ENCODE results near the gene BIN2. TPM values are rescaled to one million over a fixed set of nuclear protein-coding genes. Genes with fewer than 3 reads are reported as not detected.
A peak's percentile ranks its signal among the peaks of the same experiment; 100 is the strongest.

The BIN2 gene
- total RNA-seq, 2 experiments from 2014 or later: 0.88 to 14.7 TPM

- H3K9me2 ChIP-seq (ENCODE audit: insufficient read depth, low read length): no peaks in the 10 kb centered on the region
- no peaks in the 10 kb centered on the region for H3K9me3 ChIP-seq (ENCODE audit: low read length)
- CTCF ChIA-PET (ENCODE audit: unreplicated experiment): interaction anchor here (0.5 kb wide), 1 partner anchor 89 kb away, joined by 3 read pairs; no protein-coding TSS in a partner anchor
- no peak overlapping the region for H3K27ac ChIP-seq (ENCODE audit: low read depth, low read length, poor library complexity, severe bottlenecking)
- no peak overlapping the region for H3K4me3 ChIP-seq (ENCODE audit: low read depth, low read length, poor library complexity, severe bottlenecking)
- no peaks in the 10 kb centered on the region for H4K20me1 ChIP-seq (ENCODE audit: insufficient read depth, low read length)
- POLR2A ChIA-PET: interaction anchor here (0.6 to 1.0 kb wide), 2 partner anchors 12 to 112 kb away, joined by 3 to 5 read pairs; no protein-coding TSS in a partner anchor
- BruUV-seq (replicated peaks): no TSS peak
- H2AFZ ChIP-seq (ENCODE audit: low read length): no peak overlapping the region
- no peaks in the 10 kb centered on the region for H3K36me3 ChIP-seq (ENCODE audit: insufficient read depth, low read length)
- H3K79me2 ChIP-seq (ENCODE audit: insufficient read depth, low read depth, low read length): no peaks in the 10 kb centered on the region
- no peak for TF ChIP-seq CTCF (conservative IDR thresholded peaks at IDR 0.05; ENCODE audit: low read length)
- TF ChIP-seq EZH2phosphoT487 (IDR thresholded peaks at IDR 0.05; ENCODE audit: borderline replicate concordance, low read depth, low read length): no peak
- intact Hi-C loops (cut with micrococcal nuclease; ENCODE audit: unreplicated experiment): no loop called here
- peak; percentile 18 for DNase-seq (ENCODE audit: low spot score)
- peaks cover 13% of the 10 kb centered on the region for H3K4me1 ChIP-seq (ENCODE audit: insufficient read depth, low read length, poor library complexity, severe bottlenecking)
- H3K4me2 ChIP-seq (ENCODE audit: low read length): peak overlapping the region; percentile 52
Observed at GRCh38 chr12:51357374-51358047, 33.5 kb upstream of the BIN2 start.

DNA sequence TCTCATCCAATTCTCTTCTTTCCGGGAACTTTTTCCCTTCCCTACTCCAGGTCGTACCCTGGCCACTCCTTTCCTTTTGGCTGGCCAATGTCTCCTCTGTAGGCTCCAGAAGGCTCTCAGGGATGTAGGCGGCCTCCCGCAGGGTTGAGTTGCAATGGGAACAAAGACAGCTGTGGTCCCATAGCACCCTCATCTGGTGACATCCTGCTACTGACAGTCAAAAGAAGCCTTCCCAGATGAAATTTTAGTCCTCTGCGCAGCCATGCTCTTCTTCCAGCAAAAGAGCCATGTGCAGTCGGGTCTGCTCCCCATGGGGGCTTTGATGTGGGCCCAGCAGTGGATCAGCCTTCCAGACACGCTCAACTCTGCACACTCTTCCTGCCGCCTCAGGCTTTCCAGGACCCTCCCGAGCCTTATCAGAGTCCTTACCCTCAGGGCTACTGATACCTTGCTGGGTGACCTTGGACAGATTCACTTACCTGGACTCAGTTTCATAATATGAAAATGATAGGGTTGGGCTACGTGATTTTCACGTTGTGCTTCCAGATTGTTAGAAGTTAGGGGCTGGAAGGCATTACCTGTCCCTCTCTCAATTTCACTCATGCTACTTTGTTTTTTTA lies 28.0 kb upstream of the BIN2 start:
- intact Hi-C loops (cut with micrococcal nuclease; ENCODE audit: unreplicated experiment): no loop called here
- peaks cover 2% of the 10 kb centered on the region for H3K4me1 ChIP-seq (ENCODE audit: insufficient read depth, low read length, poor library complexity, severe bottlenecking)
- ChIA-PET CTCF (ENCODE audit: unreplicated experiment) (interaction anchor here (1.1 kb wide), 1 partner anchor 15 kb away, joined by 4 read pairs; no protein-coding TSS in a partner anchor), POLR2A (no interaction called here)
- no peak overlapping the region for H3K4me2 ChIP-seq (ENCODE audit: low read length)
- H3K27ac ChIP-seq (ENCODE audit: low read depth, low read length, poor library complexity, severe bottlenecking): no peak overlapping the region
- no peaks in the 10 kb centered on the region for H3K9me3 ChIP-seq (ENCODE audit: low read length)
- DNase-seq (ENCODE audit: low spot score): peak; percentile 48
- H3K9me2 ChIP-seq (ENCODE audit: insufficient read depth, low read length): no peaks in the 10 kb centered on the region
- no peaks in the 10 kb centered on the region for H3K79me2 ChIP-seq (ENCODE audit: insufficient read depth, low read depth, low read length)
- H2AFZ ChIP-seq (ENCODE audit: low read length): no peak overlapping the region
- H3K4me3 ChIP-seq (ENCODE audit: low read depth, low read length, poor library complexity, severe bottlenecking): no peak overlapping the region
- TF ChIP-seq EZH2phosphoT487 (IDR thresholded peaks at IDR 0.05; ENCODE audit: borderline replicate concordance, low read depth, low read length) (no peak), CTCF (conservative IDR thresholded peaks at IDR 0.05; ENCODE audit: low read length) (peak; percentile 79)
- BruUV-seq (replicated peaks): no TSS peak
- no peaks in the 10 kb centered on the region for H4K20me1 ChIP-seq (ENCODE audit: insufficient read depth, low read length)
- H3K36me3 ChIP-seq (ENCODE audit: insufficient read depth, low read length): no peaks in the 10 kb centered on the region

- CTCF ChIA-PET (ENCODE audit: unreplicated experiment): no interaction called here
- POLR2A ChIA-PET: interaction anchor here (0.6 to 1.2 kb wide), 2 partner anchors 20 to 464 kb away, joined by 3 to 4 read pairs; no protein-coding TSS in a partner anchor
- no peak overlapping the region for H2AFZ ChIP-seq (ENCODE audit: low read length)
- H3K4me3 ChIP-seq (ENCODE audit: low read depth, low read length, poor library complexity, severe bottlenecking): no peak overlapping the region
- no peaks in the 10 kb centered on the region for H3K9me3 ChIP-seq (ENCODE audit: low read length)
- H3K27ac ChIP-seq (ENCODE audit: low read depth, low read length, poor library complexity, severe bottlenecking): no peak overlapping the region
- BruUV-seq (replicated peaks): no TSS peak
- no peak for DNase-seq (ENCODE audit: low spot score)
- no peaks in the 10 kb centered on the region for H3K9me2 ChIP-seq (ENCODE audit: insufficient read depth, low read length)
- H3K79me2 ChIP-seq (ENCODE audit: insufficient read depth, low read depth, low read length): no peaks in the 10 kb centered on the region
- H3K4me2 ChIP-seq (ENCODE audit: low read length): no peak overlapping the region
- no peak for TF ChIP-seq EZH2phosphoT487 (IDR thresholded peaks at IDR 0.05; ENCODE audit: borderline replicate concordance, low read depth, low read length)
- TF ChIP-seq CTCF (conservative IDR thresholded peaks at IDR 0.05; ENCODE audit: low read length): no peak
- intact Hi-C loops (cut with micrococcal nuclease; ENCODE audit: unreplicated experiment): loop anchor here (10.0 kb wide), 1 partner anchor 584 kb away; the partner anchor contains the start of gene ATF1
- H4K20me1 ChIP-seq (ENCODE audit: insufficient read depth, low read length): no peaks in the 10 kb centered on the region
- H3K36me3 ChIP-seq (ENCODE audit: insufficient read depth, low read length): no peaks in the 10 kb centered on the region
- H3K4me1 ChIP-seq (ENCODE audit: insufficient read depth, low read length, poor library complexity, severe bottlenecking): no peaks in the 10 kb centered on the region
Observed at GRCh38 chr12:51349026-51349425, 25.1 kb upstream of the BIN2 start.
